Endothelial cell of umbilical vein (primary cell): ENCODE measurements around the gene FAM180A. TPM values are rescaled to one million over a fixed set of nuclear protein-coding genes. Genes with fewer than 3 reads are reported as not detected.

Experiments used
- BruUV-seq: library from RNA; stranded (reverse); fragments of 400-500 nt; replicated peaks from 2 replicates; lab custom pipeline; 2021; lab: Mats Ljungman, UMichigan
- CTCF ChIA-PET: fragments of 300-600, 350-600 bp; sonication (Branson Sonifier 250); formaldehyde crosslinking; loops from one replicate; lab custom pipeline; 2021; ENCODE audit warnings: antibody characterized with exemption, inconsistent platforms; lab: Charles Lee
- POLR2A ChIA-PET: fragments of 300-600, 350-600 bp; sonication (Branson Sonifier 250); formaldehyde crosslinking; loops from one replicate; lab custom pipeline; 2021; ENCODE audit warnings: antibody characterized with exemption, inconsistent platforms; lab: Charles Lee
- DNase-seq: peaks from one replicate; pipeline ENCODE4 v3.0.0-alpha.2; 2011; ENCODE audit warnings: low read depth, low spot score
- FAIRE-seq: peaks from 2 replicates; lab custom pipeline; 2011; peaks lifted over from hg19 to GRCh38; lab: Jason Lieb, UNC
- H2AFZ ChIP-seq: 2 replicates; pipeline ENCODE4 v1.6.0; 2012; ENCODE audit warnings: low read depth, low read length, control low read depth, inconsistent platforms
- H3K27ac ChIP-seq: 2 replicates; pipeline ENCODE4 v1.5.1; 2011; ENCODE audit warnings: low read depth, mild to moderate bottlenecking, control low read depth, low read length, moderate library complexity; ENCODE audit not compliant: insufficient read depth
- H3K27me3 ChIP-seq, 2 experiments: 2 replicates each; pipeline versions ENCODE4 v1.6.0 to v1.6.1; 2011; ENCODE audit warnings: low read length in 2 of 2, mixed read lengths in 1 of 2; ENCODE audit not compliant: control insufficient read depth in 2 of 2, insufficient read depth in 2 of 2
- H3K36me3 ChIP-seq, 2 experiments: 2 replicates in 1 of 2; 3 replicates in 1 of 2; pipeline ENCODE4 v1.5.1; 2011; ENCODE audit warnings: low read length in 2 of 2, mild to moderate bottlenecking in 1 of 2, moderate library complexity in 1 of 2; ENCODE audit not compliant: control insufficient read depth in 2 of 2, insufficient read depth in 2 of 2; ENCODE audit errors: extremely low read depth in 1 of 2
- H3K4me1 ChIP-seq: 3 replicates; pipeline ENCODE4 v1.5.1; 2011; ENCODE audit warnings: mild to moderate bottlenecking, low read length; ENCODE audit not compliant: control insufficient read depth, insufficient read depth; ENCODE audit errors: extremely low read depth
- H3K4me2 ChIP-seq: 2 replicates; pipeline ENCODE4 v1.6.1; 2011; ENCODE audit warnings: low read length, control low read depth, mixed read lengths; ENCODE audit not compliant: insufficient read depth
- H3K4me3 ChIP-seq, 3 experiments: fragments of 200-600 bp in 1 of 3; sonication (generic), shearing (Covaris generic) in 1 of 3; replicated peaks in 1 of 3; 2 replicates each; pipeline ENCODE4 v1.5.1; 2011 to 2016; ENCODE audit warnings: control low read depth in 3 of 3, low read length in 3 of 3, mild to moderate bottlenecking in 2 of 3, inconsistent platforms in 1 of 3, low read depth in 1 of 3, moderate library complexity in 1 of 3; ENCODE audit not compliant: insufficient read depth in 1 of 3
- H3K79me2 ChIP-seq: 2 replicates; pipeline ENCODE4 v1.6.0; 2012; ENCODE audit warnings: low read length, inconsistent platforms; ENCODE audit not compliant: control insufficient read depth, insufficient read depth
- H3K9ac ChIP-seq: replicated peaks from 2 replicates; pipeline ENCODE3; 2011; ENCODE audit warnings: low read length, control low read depth; ENCODE audit not compliant: insufficient read depth; ENCODE audit errors: extremely low read depth
- H3K9me1 ChIP-seq: replicated peaks from 3 replicates; pipeline ENCODE4 v1.6.0; 2011; ENCODE audit warnings: mild to moderate bottlenecking, low read length; ENCODE audit not compliant: control insufficient read depth, insufficient read depth; ENCODE audit errors: extremely low read depth
- H3K9me3 ChIP-seq: replicated peaks from 2 replicates; pipeline ENCODE4 v1.5.1; 2012; ENCODE audit warnings: low read length, inconsistent platforms; ENCODE audit not compliant: control insufficient read depth, insufficient read depth
- H4K20me1 ChIP-seq: replicated peaks from 2 replicates; pipeline ENCODE3; 2011; ENCODE audit warnings: mild to moderate bottlenecking, low read length; ENCODE audit not compliant: control insufficient read depth, insufficient read depth; ENCODE audit errors: extremely low read depth
- CTCF ChIP-seq, 2 donors: IDR thresholded peaks; 1 replicate in 1 of 2; 2 replicates in 1 of 2; pipeline ENCODE4 v1.5.1; 2011; ENCODE audit warnings: low read length in 2 of 2, mild to moderate bottlenecking in 2 of 2, moderate library complexity in 2 of 2, control low read depth in 1 of 2, inconsistent platforms in 1 of 2, low read depth in 1 of 2; ENCODE audit not compliant: insufficient read depth in 1 of 2; ENCODE audit errors: extremely low read depth in 1 of 2
- EZH2 ChIP-seq: IDR thresholded peaks from 2 replicates; pipeline ENCODE4 v1.6.1; 2012; ENCODE audit warnings: borderline replicate concordance, low read depth, mild to moderate bottlenecking, moderate library complexity, low read length, inconsistent platforms; ENCODE audit not compliant: severe bottlenecking
- FOS ChIP-seq: IDR thresholded peaks from 2 replicates; pipeline ENCODE4 v1.6.1; 2011; ENCODE audit warnings: mild to moderate bottlenecking, low read length, moderate library complexity, borderline replicate concordance; ENCODE audit not compliant: insufficient read depth
- GATA2 ChIP-seq: IDR thresholded peaks from 2 replicates; pipeline ENCODE4 v1.7.0; 2011; ENCODE audit warnings: low read depth, mild to moderate bottlenecking, moderate library complexity, mixed read lengths, low read length; ENCODE audit not compliant: insufficient read length, insufficient read depth
- JUN ChIP-seq: IDR thresholded peaks from 2 replicates; pipeline ENCODE4 v1.6.1; 2011; ENCODE audit warnings: borderline replicate concordance, low read depth; ENCODE audit not compliant: insufficient read length, insufficient read depth
- MYC ChIP-seq: IDR thresholded peaks from one replicate; pipeline ENCODE4 v1.6.1; 2011; ENCODE audit warnings: mild to moderate bottlenecking, low read depth, low read length
- POLR2A ChIP-seq: IDR thresholded peaks from 2 replicates; pipeline ENCODE4 v1.6.1; 2012; ENCODE audit warnings: low read depth, mild to moderate bottlenecking, control low read depth, low read length
- POLR2AphosphoS5 ChIP-seq: IDR thresholded peaks from 2 replicates; pipeline ENCODE4 v1.6.1; 2012; ENCODE audit warnings: low read depth, mild to moderate bottlenecking, control low read depth, low read length, moderate library complexity; ENCODE audit not compliant: insufficient read depth
- dilution Hi-C: fragments of 300-500 bp; cut with MboI; formaldehyde crosslinking; loops from one replicate; pipeline ENCODE4 v1.15.0; 2019; ENCODE audit warnings: low sequenced_read_pairs; ENCODE audit not compliant: extremely low pct_ligation_motif_present
- intact Hi-C: fragments of 100-400 bp; cut with micrococcal nuclease; formaldehyde crosslinking; loops from one replicate; pipeline ENCODE4 v1.10.0; 2022
- polyA plus RNA-seq, 4 experiments: library from polyadenylated mRNA; depleted of rRNA in 3 of 4; stranded (reverse) in 3 of 4; unstranded in 1 of 4; fragments of >200 nt; gene quantifications; 2 replicates each; pipeline versions ENCODE4 v1.2.1 to v1.2.3, GENCODE V29; 2011 to 2012; ENCODE audit warnings: missing spikeins in 1 of 4
- total RNA-seq: library from RNA; stranded (reverse); gene quantifications from 2 replicates; pipeline ENCODE4 v1.2.3, GENCODE V29; 2021
- TF ChIP-seq, protein P1 (sequence below): IDR thresholded peaks from 2 replicates; pipeline ENCODE4 v1.6.1; 2011; ENCODE audit not compliant: insufficient read depth, insufficient read length

Gene FAM180A
- total and polyA plus RNA-seq, 2 donors (not counting 3 experiments of a cell fraction or from before 2014, with no cell fraction given), result not detected

GRCh38 chr7:135771961-135772638, 23.5 kb upstream of the FAM180A start:
- no peaks in the 10 kb centered on the region for H3K79me2 ChIP-seq
- no TSS peak for BruUV-seq
- peak; percentile 26 for TF ChIP-seq FOS
- TF ChIP-seq POLR2A, result no peak
- no peaks in the 10 kb centered on the region for H3K9me3 ChIP-seq
- no peaks in the 10 kb centered on the region for H3K9me1 ChIP-seq
- ChIA-PET POLR2A (no interaction called here), CTCF (interaction anchor here (1.3 to 2.7 kb wide), 3 partner anchors 9 to 99 kb away, joined by 4 to 8 read pairs (median 5); no protein-coding TSS in a partner anchor)
- H3K36me3 ChIP-seq, result no peaks in the 10 kb centered on the region
- no peak overlapping the region for H3K9ac ChIP-seq
- no peak overlapping the region for H3K4me3 ChIP-seq
- dilution Hi-C loops (no loop called here), intact Hi-C loops (no loop called here)
- FAIRE-seq (no peak), DNase-seq (no peak)
- no peak overlapping the region for H3K4me2 ChIP-seq
- peaks cover 7% of the 10 kb centered on the region for H3K4me1 ChIP-seq
- peaks cover 0 to 3% of the 10 kb centered on the region in 2 experiments for H3K27me3 ChIP-seq
- no peaks in the 10 kb centered on the region for H4K20me1 ChIP-seq
- no peak overlapping the region for H2AFZ ChIP-seq
- H3K27ac ChIP-seq, result no peak overlapping the region

GRCh38 chr7:135771051-135771450, 22.4 kb upstream of the FAM180A start:
- Histone ChIP-seq H3K79me2 (no peaks in the 10 kb centered on the region), H3K27me3 (peaks cover 0 to 3% of the 10 kb centered on the region in 2 experiments), H3K36me3 (no peaks in the 10 kb centered on the region), H3K27ac (no peak overlapping the region), H3K4me1 (peaks cover 7% of the 10 kb centered on the region), H3K9me1 (no peaks in the 10 kb centered on the region), H3K4me3 (no peak overlapping the region), H3K9ac (no peak overlapping the region), H2AFZ (no peak overlapping the region), H3K9me3 (no peaks in the 10 kb centered on the region), H3K4me2 (no peak overlapping the region), H4K20me1 (no peaks in the 10 kb centered on the region)
- dilution Hi-C loops (no loop called here), intact Hi-C loops (no loop called here)
- no peak for TF ChIP-seq POLR2AphosphoS5
- no peak for TF ChIP-seq MYC
- no peak for TF ChIP-seq GATA2
- TF ChIP-seq CTCF (IDR thresholded peaks at IDR 0.05; ENCODE audit: extremely low read depth in 1 of 2, insufficient read depth in 1 of 2, low read depth in 1 of 2, low read length in 2 of 2), result no peak
- TF ChIP-seq, protein P1, sequence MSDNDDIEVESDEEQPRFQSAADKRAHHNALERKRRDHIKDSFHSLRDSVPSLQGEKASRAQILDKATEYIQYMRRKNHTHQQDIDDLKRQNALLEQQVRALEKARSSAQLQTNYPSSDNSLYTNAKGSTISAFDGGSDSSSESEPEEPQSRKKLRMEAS, result no peak
- TF ChIP-seq EZH2, result no peak
- no peak for TF ChIP-seq FOS
- no peak for TF ChIP-seq JUN
- TF ChIP-seq POLR2A, result no peak
- no TSS peak for BruUV-seq
- CTCF ChIA-PET, result interaction anchor here (1.3 to 2.7 kb wide), 2 partner anchors 8 to 98 kb away, joined by 4 to 8 read pairs; no protein-coding TSS in a partner anchor
- POLR2A ChIA-PET, result no interaction called here
- DNase-seq (no peak), FAIRE-seq (no peak)
